ENCODE results near the gene AP1M2.

Gene AP1M2

DNA sequence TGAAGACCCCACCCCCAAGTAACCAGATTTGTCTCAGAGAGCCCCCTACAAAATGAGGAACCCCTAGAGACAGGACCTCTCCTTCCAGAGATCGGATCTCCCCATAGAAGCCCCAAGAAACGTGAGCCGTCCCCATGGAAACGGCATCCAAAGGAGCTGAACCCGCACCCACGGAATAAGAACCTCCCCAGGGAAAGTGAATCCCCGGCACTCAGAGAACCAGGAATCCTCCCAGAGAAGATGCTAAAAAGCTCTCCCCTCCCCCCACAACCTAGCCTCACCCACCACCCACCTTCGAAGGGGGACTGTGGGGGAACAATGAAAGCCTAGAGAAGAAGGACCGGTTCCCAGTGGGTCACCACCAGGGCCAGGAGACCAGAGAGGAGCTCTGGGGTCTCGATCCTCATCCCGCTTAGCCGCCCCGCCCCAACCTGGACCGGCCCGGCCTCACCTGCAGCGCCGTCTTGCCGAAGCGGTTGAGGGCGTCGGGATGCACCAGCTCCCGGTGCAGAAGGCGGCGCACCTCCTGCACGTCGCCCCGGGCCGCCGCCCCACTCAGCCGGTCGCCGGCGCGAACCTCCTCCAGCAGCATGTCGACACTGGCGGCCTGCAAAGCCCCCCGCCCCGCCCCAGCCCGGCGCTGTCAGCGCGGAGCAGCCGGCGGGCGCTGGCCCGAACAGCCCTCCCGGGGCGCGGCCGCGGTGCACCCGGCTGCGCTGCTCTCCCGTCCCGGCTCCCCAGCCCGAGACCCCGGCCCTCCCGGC, 18.9 kb downstream of the AP1M2 start:
- DNase-seq (ENCODE audit: extremely low read depth, low read depth): no peak
- TF ChIP-seq, protein P1, sequence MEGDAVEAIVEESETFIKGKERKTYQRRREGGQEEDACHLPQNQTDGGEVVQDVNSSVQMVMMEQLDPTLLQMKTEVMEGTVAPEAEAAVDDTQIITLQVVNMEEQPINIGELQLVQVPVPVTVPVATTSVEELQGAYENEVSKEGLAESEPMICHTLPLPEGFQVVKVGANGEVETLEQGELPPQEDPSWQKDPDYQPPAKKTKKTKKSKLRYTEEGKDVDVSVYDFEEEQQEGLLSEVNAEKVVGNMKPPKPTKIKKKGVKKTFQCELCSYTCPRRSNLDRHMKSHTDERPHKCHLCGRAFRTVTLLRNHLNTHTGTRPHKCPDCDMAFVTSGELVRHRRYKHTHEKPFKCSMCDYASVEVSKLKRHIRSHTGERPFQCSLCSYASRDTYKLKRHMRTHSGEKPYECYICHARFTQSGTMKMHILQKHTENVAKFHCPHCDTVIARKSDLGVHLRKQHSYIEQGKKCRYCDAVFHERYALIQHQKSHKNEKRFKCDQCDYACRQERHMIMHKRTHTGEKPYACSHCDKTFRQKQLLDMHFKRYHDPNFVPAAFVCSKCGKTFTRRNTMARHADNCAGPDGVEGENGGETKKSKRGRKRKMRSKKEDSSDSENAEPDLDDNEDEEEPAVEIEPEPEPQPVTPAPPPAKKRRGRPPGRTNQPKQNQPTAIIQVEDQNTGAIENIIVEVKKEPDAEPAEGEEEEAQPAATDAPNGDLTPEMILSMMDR (IDR thresholded peaks at IDR 0.05; ENCODE audit: low read depth, low read length): no peak

DNA sequence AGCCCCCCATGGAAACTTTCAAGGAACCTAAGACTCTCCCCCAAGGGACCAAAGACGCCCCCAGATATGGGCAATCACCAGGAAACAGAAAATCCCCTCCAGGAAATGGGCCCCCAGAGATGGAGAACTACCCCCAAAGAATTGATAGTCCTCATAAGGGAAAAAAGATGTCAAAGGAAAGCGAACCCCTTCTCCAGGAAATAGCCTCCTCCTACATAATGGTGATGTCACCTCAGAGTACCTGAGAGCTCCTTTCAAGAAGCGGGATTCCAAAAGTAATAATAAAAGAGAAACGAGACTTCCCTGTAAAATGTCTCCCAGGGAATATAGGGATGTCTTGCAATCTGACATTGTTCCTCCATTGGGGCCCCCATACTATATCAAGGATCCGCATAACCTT, 19.5 kb downstream of the AP1M2 start:
- no peak for DNase-seq (ENCODE audit: extremely low read depth, low read depth)
- TF ChIP-seq, protein P1 (IDR thresholded peaks at IDR 0.05; ENCODE audit: low read depth, low read length): no peak

DNA sequence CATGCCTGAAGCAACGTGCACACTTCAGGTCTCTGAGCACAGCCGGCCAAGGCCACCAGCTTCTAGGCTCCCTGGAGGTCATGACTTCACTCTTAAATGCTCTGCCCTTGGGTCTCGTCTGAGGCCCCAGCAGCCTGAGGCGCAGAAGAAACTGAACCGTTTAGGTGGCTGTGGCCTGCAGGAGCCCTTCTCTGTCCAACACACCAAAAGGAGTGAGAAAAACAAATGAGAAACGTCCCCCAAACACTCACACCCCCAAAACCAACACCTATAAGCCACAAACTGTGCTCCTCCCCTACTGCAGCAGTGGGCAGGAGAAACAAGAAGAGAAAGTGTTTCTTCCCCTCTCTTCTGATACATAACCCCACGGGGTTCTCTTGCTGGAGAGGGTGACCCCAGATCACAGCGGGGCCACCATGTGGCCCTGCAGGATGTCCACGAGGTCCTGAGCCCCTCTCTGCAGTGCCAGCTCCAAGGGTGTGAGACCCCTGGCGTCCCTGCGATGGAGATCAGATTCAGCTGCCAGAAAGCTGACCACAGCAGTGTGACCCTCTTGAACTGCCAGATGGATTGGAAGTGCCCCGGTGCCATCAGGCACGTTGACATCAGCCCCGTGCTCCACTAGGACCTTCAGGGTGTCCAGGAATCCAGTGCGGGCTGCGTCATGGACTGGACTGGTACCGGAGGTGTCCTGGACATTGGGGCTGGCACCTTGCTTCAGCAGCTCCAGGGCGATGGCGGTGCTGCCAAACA, 20.3 kb downstream of the AP1M2 start:
- TF ChIP-seq, protein P1 (IDR thresholded peaks at IDR 0.05; ENCODE audit: low read depth, low read length): no peak
- no peak for DNase-seq (ENCODE audit: extremely low read depth, low read depth)

DNA sequence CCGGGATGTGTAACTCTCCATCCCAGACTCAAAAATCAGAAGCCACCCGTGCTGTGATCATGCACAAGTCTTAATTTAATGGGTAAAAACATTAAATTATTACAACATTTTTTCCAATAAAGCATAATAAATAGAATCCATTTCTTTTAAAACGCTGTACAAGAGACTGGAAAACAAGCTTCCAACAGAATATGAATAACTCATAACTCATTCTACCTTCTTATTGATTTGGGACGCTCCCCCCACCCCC, 20.8 kb downstream of the AP1M2 start:
- DNase-seq (ENCODE audit: extremely low read depth, low read depth): no peak
- TF ChIP-seq, protein P1 (IDR thresholded peaks at IDR 0.05; ENCODE audit: low read depth, low read length): no peak

DNA sequence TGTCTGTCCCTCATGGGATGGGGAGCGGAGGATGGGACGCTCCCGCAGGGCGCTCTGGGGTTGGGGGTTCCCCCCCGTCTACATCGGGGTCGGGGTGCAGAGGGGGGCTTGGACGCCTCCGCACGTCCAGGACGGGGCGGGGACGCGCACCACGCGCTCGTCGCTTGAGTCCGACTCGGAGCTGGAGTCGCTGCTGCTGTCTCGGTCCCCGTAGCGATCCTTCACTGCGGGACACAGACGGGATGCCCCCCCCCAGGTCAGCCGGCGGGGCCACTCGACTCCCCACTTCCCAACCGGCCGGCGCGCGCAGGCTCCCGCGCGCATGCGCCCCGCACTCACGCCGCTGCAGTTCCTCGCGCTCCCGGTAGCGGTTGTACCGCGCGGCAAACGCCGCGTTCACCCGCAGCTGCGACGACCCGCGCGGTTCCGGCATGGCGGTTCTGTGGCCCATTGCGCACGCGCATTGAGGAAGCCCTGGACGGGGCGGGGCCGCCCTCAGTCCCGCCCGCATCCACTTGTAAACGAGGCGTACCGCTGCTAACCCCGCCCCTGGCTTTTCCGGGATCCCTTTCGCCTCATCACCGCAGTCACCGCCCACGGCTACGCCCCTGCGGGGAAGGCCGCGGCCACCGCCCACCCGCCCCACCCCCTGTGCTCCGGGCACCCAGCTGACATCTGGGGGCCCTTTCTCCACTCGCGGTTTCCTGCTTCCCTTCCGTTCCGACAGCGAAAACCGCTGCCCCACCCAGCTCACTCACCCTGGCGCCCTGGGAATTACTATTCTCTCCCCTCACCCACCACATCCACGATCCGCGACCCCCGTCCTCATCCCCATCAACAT, 21.3 kb downstream of the AP1M2 start, which contains the start of gene KRI1:
Gene KRI1 (minus strand): TSS at position 444 of the 841 bp plus-strand sequence. CDS start 11 bp downstream, at position 433.
- TF ChIP-seq, protein P1 (IDR thresholded peaks at IDR 0.05; ENCODE audit: low read depth, low read length): no peak; the same call in 1 of the 2 replicates
- peak; percentile 95 for DNase-seq (ENCODE audit: extremely low read depth, low read depth)

DNA sequence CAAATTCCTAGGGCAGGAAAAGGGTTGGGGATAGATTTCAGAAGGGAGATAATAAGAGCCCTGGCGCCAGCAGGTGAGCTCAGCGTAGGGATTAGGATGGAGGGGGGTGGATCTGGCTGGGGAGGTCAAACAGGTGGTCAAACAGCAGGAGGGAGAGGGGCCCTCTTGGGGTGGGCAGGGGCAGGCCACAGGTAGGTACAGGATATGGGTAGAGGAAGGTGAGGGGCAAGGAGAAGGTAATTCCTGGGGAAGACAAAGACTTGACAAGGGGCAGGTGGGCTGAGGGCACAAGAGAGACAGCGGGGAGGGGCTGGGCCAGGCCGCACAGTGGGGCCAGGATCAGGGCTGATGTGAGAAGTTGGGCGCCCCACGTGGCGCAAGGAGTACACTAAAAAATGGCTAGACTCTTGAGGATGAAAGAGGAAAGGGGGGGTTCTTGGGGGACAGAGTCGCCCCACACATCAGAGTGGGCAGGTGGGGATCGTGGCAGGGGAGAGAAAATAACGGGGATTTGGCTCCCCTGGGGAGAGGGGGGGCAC, 22.0 kb downstream of the AP1M2 start:
- DNase-seq (ENCODE audit: extremely low read depth, low read depth): no peak
- TF ChIP-seq, protein P1 (IDR thresholded peaks at IDR 0.05; ENCODE audit: low read depth, low read length): peak; percentile 35

Data from AG09319 (cell line).